ENCODE data around the gene TRPM2.

- TF ChIP-seq CTCF (IDR thresholded peaks at IDR 0.05) (no peak), POLR2A (IDR thresholded peaks at IDR 0.05) (no peak)
Observed at GRCh38 chr21:44351535-44352252, 1.7 kb upstream of the TRPM2 start.
